NCI-H526 (cell line): ENCODE results near the gene SLC38A7.
A peak's percentile ranks its signal among the peaks of the same experiment; 100 is the strongest.

ENCODE experiments used
- DNase-seq, 2 experiments: peaks; one replicate each; lab custom pipeline; 2025; lab: John Stamatoyannopoulos, UW

The SLC38A7 gene

DNA sequence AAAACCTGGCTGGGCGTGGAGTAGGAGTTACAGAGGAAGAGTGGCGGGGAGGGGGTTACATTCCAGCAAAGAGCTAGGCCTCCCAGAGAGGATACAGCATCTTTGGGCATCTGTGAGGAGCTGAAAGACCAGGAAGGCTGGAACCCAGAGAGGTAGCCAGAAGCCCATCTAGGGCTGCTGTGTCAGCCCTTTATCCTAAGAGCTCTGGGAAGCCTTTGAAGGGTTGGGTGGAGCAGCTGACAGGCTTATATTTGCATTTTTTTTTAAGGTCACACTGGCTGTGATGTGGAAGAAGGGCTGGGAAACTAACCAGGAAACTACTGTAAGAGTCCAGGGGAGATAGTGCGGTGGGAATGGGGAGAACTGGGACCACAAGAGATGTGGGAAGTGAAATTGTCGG is 48.1 kb downstream of the SLC38A7 start:
- DNase-seq = peak; percentile 14 to 56

DNA sequence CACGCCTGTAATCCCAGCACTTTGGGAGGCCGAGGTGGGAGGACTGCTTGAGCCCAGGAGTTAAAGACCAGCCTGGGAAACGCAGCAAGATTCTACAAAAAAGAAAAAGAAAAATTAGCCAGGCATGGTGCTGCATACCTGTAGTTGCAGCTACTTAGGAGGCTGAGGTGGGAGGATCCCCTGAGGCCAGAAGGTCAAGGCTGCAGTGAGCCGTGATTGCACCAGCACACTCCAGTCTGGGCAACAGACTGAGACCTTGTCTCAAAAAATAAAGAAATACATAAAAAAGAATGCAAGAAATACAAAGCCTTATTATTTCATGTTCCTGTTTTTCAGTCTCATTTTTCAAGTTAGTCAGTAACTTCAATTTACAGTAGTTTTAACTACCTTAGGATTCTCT is 49.1 kb downstream of the SLC38A7 start:
- no peak for DNase-seq

DNA sequence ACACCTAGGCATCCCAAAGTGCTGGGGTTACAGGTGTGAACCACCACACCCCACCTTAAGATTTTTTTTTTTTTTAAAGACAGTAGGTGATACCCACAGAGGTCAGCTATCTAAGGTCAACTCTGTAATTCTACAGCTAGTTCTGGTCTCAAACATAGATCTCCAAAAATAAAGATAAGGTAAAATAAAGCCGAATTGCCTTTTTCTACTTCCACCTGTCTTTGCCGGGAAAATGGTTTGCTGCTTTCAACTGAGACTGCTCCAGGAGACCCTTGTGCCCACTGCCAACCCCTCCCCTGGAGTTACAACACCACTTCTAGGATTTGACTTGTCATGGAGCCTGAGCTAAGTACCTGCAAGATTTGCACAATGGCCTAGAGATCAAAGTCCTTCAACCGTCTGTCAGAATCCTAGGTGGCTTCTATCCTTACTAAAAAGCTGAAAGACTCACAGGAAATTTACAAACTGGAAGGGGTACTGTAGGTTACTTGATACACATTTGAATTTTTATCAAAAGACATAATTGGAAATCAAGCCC is 50.2 kb downstream of the SLC38A7 start:
- DNase-seq = peak; percentile 30 to 63

DNA sequence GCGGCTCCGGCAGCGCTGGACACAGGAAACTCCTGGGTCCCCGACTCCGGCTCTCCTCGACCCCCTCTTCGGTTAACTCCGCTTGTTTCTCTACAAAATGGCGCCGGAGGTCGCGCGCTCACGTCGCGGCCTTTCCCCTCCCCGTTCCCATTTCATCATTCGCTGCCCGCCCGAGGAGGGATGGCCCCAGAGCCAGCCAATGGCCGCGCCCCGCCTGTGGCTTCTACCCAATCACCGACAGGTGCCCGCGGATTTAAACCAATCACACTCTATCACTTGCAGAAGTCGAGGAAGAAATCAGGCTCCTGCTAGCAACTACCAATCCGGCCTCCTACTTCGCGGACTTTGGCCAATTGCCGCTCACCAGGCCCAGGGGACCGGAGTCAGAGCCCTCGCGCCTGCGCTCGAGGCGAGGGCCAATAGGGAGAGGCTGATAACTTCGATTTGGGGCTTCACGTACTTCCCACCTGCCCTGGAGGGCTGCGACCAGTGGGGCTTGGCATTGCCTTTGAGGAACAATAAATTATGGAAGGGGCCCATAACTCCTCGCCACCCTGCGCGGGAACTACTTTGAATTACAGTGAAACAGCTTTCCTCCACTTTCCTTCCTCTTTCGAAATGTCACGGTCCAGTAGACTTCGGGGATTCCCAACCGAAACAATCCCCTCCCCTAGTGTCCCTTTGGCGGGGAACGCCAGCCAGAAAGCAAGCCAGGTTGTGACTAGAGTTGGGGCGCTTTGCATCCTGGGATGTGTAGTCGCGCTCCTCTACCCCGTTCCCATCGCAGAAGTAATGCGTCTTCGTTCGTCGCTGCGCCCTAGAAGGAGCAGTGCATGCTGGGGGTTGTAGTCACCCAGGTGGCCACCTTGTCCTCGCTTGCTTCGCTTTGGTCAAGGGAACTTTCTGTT is 54.6 kb downstream of the SLC38A7 start, which contains the start of gene CNOT1:
Gene CNOT1, minus strand, starts transcription at position 94 of the 908 bp plus-strand sequence. CDS start 30,489 bp downstream, outside the sequence.
- peak; percentile 96 for DNase-seq

DNA sequence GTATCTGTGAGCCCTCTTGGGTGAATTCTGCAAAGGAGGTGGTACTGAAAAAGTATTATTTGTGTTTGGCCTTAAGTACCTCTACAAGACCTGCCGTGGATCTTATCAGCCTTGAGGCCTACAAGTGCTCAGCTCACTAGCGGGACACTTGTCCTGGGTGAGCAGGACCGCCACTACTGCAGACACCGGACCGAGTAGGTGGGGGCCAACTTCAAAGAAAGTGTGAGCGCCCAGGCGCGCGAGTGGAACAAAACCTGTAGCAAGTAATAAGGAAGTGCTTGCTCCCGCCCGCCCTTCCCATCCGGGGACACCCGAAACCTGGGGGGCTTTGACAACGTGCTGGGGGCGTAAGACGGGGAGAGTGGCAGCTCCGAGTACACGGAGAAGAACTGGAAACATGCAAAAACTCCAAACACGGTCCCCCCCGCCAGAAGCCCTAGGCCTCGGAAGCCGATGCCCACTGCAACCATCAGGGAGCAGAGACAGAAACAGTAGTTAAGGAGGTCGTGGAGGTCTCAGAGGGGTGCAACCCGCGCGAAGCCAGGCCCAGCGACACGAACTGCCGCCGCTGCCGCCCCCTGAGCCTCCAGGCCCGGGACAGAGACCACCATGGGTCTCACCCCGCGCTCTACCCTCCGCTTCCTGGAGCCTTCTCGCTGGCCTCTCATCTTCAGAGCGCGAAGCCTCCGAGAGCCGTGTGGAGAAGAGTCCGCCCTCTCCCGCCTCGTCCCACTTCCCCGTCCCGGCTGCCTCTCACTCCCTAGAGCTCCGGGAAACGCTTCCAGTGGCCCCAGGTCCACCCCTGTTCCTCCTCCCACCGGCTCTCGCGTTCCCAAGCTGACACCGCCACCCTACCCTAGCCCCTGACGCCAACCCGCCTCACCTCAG is 55.5 kb downstream of the SLC38A7 start:
- peak; percentile 1 to 61 for DNase-seq

DNA sequence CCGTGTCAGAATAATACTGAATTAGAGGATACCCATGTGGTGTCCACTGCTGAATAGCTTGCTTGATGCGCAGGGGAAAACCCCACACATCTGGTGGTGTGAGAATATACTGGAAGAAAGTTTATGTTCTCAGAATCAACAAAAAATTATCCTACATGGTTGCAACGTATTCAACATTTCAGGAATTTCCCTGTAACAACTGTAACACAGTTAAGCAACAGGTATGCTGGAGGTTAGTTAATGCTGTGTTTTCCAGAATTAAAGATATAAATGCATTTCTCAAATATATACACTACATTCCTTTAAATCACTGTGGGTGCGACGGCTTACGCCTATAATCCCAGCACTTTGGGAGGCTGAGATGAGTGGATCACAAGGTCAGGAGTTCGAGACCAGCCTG is 60.4 kb downstream of the SLC38A7 start:
- DNase-seq = no peak

DNA sequence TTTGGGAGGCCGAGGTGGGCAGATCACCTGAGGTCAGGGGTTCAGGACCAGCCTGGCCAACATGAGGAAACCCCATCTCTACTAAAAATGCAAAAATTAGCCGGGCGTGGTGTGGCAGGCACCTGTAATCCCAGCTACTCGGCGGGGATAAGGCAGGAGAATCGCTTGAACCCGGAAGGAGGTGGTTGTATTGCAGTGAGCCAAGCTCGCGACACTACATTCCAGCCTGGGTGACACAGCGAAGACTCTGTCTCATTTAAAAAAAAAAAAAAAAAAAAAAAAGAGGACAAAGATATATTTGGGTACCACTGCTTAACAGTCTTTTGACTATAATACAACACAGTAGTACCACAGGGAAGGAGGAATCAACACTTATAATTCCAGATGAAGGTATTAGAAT is 64.2 kb downstream of the SLC38A7 start:
- no peak for DNase-seq

DNA sequence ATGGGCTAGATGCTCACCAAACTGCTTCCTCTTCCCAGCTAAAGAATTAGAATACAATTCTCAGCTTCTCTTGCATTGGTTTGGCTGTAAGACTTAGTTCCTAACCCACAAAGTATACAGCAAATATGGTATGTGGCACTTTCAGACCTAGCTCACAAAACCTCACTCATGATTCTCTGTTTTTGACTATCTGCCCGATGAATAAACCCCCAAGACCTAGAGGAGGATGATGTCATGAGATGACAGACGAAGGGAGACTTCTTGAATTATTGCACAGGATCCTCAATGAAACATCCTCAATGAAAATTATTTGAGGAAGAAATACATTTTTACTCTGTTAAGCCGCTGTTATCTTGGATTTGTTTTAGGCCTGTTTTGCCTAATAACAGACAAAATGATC is 69.3 kb downstream of the SLC38A7 start:
- DNase-seq = no peak
